ENCODE measurements around the gene PEAK3. TPM values are rescaled to one million over a fixed set of nuclear protein-coding genes. Genes with fewer than 3 reads are reported as not detected.

PEAK3 gene
- polyA plus RNA-seq, 1 of the 3 experiments (the other 2 are of a cell fraction): not detected

GRCh38 chr19:2231621-2232221 lies 50.3 kb downstream of the PEAK3 start (continued):
- no peak for TF ChIP-seq TEAD4 (IDR thresholded peaks at IDR 0.05; ENCODE audit: borderline replicate concordance, insufficient read depth)
- TF ChIP-seq TAF1 (IDR thresholded peaks at IDR 0.05; ENCODE audit: borderline replicate concordance, low read depth, low read length): no peak
- no peak for TF ChIP-seq RXRA (IDR thresholded peaks at IDR 0.05; ENCODE audit: borderline replicate concordance, low read depth)
- no peak for TF ChIP-seq NRF1 (IDR thresholded peaks at IDR 0.05; ENCODE audit: low read depth, low read length)
- TF ChIP-seq IRF3 (IDR thresholded peaks at IDR 0.05; ENCODE audit: low read depth, low read length): no peak
- TF ChIP-seq EZH2phosphoT487 (IDR thresholded peaks at IDR 0.05; ENCODE audit: borderline replicate concordance, low read depth): no peak
- peak; percentile 40 for TF ChIP-seq RAD21 (IDR thresholded peaks at IDR 0.05; ENCODE audit: low read length)
- TF ChIP-seq FOXM1 (IDR thresholded peaks at IDR 0.05; ENCODE audit: low read depth): no peak
- TF ChIP-seq JUND (IDR thresholded peaks at IDR 0.05): no peak
- TF ChIP-seq MAX (IDR thresholded peaks at IDR 0.05; ENCODE audit: low read depth): no peak
- TF ChIP-seq CTCF (IDR thresholded peaks at IDR 0.05): no peak

DNA sequence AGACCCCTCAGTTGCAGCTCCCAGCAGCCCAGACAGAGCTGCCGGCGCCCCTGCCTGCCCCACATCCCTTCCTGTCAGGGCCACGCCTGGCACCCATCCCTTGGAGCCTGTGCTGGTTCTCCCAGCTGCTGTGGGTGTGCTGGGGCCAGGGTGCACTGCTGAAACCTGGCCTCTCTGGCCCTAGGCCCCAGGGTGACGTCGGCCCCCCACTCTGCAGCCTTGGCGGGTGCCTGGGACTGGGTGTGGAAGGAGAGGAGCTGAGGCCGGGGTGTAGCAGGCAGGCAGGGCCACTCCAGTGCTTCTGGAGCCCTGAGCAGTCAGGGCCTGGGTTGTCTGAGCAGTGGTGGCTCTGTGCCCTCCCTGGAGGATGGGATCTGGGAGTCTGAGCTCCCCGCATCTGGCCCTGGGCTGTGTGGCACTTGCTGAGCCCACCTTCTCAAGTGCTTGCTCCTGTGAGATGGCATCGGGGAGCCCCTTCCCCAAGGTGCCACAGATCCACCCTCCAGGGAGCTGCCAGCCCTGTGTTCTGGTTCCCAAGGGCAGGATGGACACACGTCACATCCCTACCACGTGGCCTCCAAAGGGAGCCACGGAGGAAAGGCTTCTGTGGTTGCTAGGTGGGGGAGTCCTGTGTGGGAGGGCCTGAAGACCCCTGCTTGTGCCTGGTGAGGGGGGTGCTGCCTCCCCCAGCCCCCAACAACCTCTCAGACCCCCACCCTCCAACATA lies 51.0 kb downstream of the PEAK3 start:
- H3K36me3 ChIP-seq (replicated peaks in 1 of 2; ENCODE audit: control insufficient read depth in 1 of 2, insufficient read depth in 2 of 2, low read length in 1 of 2): peaks cover 5 to 46% of the 10 kb centered on the region in 2 experiments
- DNase-seq: no peak
- no peaks in the 10 kb centered on the region for H3K9me2 ChIP-seq
- H3K4me2 ChIP-seq: no peak overlapping the region
- H3K27ac ChIP-seq (ENCODE audit: low read depth in 2 of 2, low read length in 1 of 2): peak overlapping the region; percentile 11 to 50; a peak in 1 of 4 replicates
- H2AFZ ChIP-seq (ENCODE audit: low read depth): no peak overlapping the region
- ChIA-PET CTCF (interaction anchor here (0.8 to 8.1 kb wide), 9 partner anchors 9 to 85 kb away, joined by 3 to 107 read pairs (median 4); no protein-coding TSS in a partner anchor), POLR2A (interaction anchor here (0.7 to 1.2 kb wide), 3 partner anchors 12 to 85 kb away, joined by 3 read pairs; no protein-coding TSS in a partner anchor)
- H3K27me3 ChIP-seq (ENCODE audit: insufficient read depth): no peaks in the 10 kb centered on the region
- peaks cover 0 to 24% of the 10 kb centered on the region in 2 experiments; a peak in 1 of 4 replicates for H3K4me1 ChIP-seq (ENCODE audit: control insufficient read depth in 1 of 2, insufficient read depth in 2 of 2, low read depth in 1 of 2, low read length in 1 of 2)
- WGBS (ENCODE audit: low lambda C conversion rate): 98% methylated on average over 6 of the region's 12 CpGs
- H3K4me3 ChIP-seq (ENCODE audit: low read depth in 2 of 2, low read length in 1 of 2): no peak overlapping the region
- peaks cover 42% of the 10 kb centered on the region for H3K79me2 ChIP-seq (ENCODE audit: insufficient read depth)
- no peak overlapping the region for H3K9ac ChIP-seq
- no peaks in the 10 kb centered on the region for H3K9me3 ChIP-seq
- H4K20me1 ChIP-seq (ENCODE audit: insufficient read depth): peaks cover 18% of the 10 kb centered on the region; the same call in 1 of the 2 replicates
- TF ChIP-seq CHD2 (IDR thresholded peaks at IDR 0.05; ENCODE audit: low read length, partially characterized antibody) (no peak), RCOR1 (IDR thresholded peaks at IDR 0.05; ENCODE audit: low read length) (no peak), RAD21 (IDR thresholded peaks at IDR 0.05; ENCODE audit: low read length) (no peak), GATA2 (CRISPR knock-in tag; IDR thresholded peaks at IDR 0.05) (no peak)
- peaks cover 24% of the 10 kb centered on the region for H3F3A ChIP-seq (replicated peaks; ENCODE audit: insufficient read depth)

Measured in SK-N-SH (cell line).